HG02759 (cell line): ENCODE results near the gene AWAT2.
"Not testable (repeated sequence)": the region's sequence is repeated elsewhere in the genome, so short reads cannot be mapped to it uniquely, and the experiment has no call there.

Source experiments
- ATAC-seq: cut with Tn5 transposase; IDR thresholded peaks from one replicate; pipeline ENCODE4 v1.9.1; 2021; ENCODE audit warnings: mild to moderate bottlenecking, moderate library complexity; ENCODE audit not compliant: unreplicated experiment

The AWAT2 gene

GRCh38 chrX:70001708-70002341 is 47.9 kb downstream of the AWAT2 start:
- ATAC-seq = no peak

- no peak for ATAC-seq
Measured at GRCh38 chrX:70001269-70001668, 48.5 kb downstream of the AWAT2 start.

GRCh38 chrX:69998299-69998698 is 51.4 kb downstream of the AWAT2 start:
- not testable (repeated sequence) for ATAC-seq

GRCh38 chrX:69996113-69996468 is 53.6 kb downstream of the AWAT2 start:
- no peak for ATAC-seq

GRCh38 chrX:69995362-69996112 is 54.2 kb downstream of the AWAT2 start:
- no peak for ATAC-seq

GRCh38 chrX:69993494-69993893 is 56.2 kb downstream of the AWAT2 start:
- ATAC-seq = no peak

- ATAC-seq = no peak
Measured at GRCh38 chrX:69991685-69992084, 58.1 kb downstream of the AWAT2 start.
